H1 (cell line): ENCODE data around the gene ZNHIT3. TPM values are rescaled to one million over a fixed set of nuclear protein-coding genes. Genes with fewer than 3 reads are reported as not detected.

Source experiments
- CTCF ChIA-PET: fragments of 300-600 bp; sonication (Branson Sonifier 250); formaldehyde crosslinking; loops from one replicate; lab custom pipeline; 2021; ENCODE audit not compliant: partially characterized antibody; lab: Charles Lee
- POLR2A ChIA-PET: fragments of 300-600 bp; sonication (Branson Sonifier 250); formaldehyde crosslinking; loops from one replicate; lab custom pipeline; 2021; ENCODE audit warnings: inconsistent platforms; ENCODE audit not compliant: partially characterized antibody; lab: Charles Lee
- DNase-seq, 2 experiments: peaks; one replicate each; pipeline versions ENCODE4 v3.0.0 to v3.0.0-alpha.2; 2010 to 2022; ENCODE audit warnings: low spot score in 2 of 2, low read depth in 1 of 2, mixed read lengths in 1 of 2
- FAIRE-seq: peaks from 2 replicates; lab custom pipeline; 2011; peaks lifted over from hg19 to GRCh38; lab: Jason Lieb, UNC
- H2AFZ ChIP-seq: 2 replicates; pipeline ENCODE4 v1.8.1; 2012; ENCODE audit warnings: low read length, inconsistent platforms
- H2AK5ac ChIP-seq: 2 replicates; pipeline ENCODE4 v1.6.1; 2013; ENCODE audit warnings: low read depth, low read length
- H2BK120ac ChIP-seq: replicated peaks from 2 replicates; pipeline ENCODE3; 2013; ENCODE audit warnings: low read depth, low read length, inconsistent platforms
- H2BK12ac ChIP-seq: 2 replicates; pipeline ENCODE4 v1.6.1; 2013; ENCODE audit warnings: low read depth, low read length
- H2BK15ac ChIP-seq: 2 replicates; pipeline ENCODE4 v1.6.1; 2013; ENCODE audit warnings: low read length
- H2BK20ac ChIP-seq: 2 replicates; pipeline ENCODE4 v1.6.1; 2013; ENCODE audit warnings: low read length
- H2BK5ac ChIP-seq: 2 replicates; pipeline ENCODE4 v1.6.1; 2013; ENCODE audit warnings: low read depth, low read length
- H3K14ac ChIP-seq: 2 replicates; pipeline ENCODE4 v1.6.1; 2013; ENCODE audit warnings: inconsistent platforms; ENCODE audit not compliant: insufficient read length
- H3K18ac ChIP-seq: 2 replicates; pipeline ENCODE4 v1.6.1; 2013; ENCODE audit warnings: low read length; ENCODE audit errors: extremely low read depth
- H3K23ac ChIP-seq: 2 replicates; pipeline ENCODE4 v1.6.1; 2013; ENCODE audit warnings: inconsistent platforms; ENCODE audit not compliant: insufficient read length
- H3K23me2 ChIP-seq: 2 replicates; pipeline ENCODE4 v1.6.1; 2013; ENCODE audit warnings: low read depth, low read length
- H3K27ac ChIP-seq: 2 replicates; pipeline ENCODE4 v1.6.1; 2011; ENCODE audit warnings: low read depth, low read length, inconsistent platforms
- H3K27me3 ChIP-seq, 4 experiments: replicated peaks in 1 of 4; 1 replicate in 1 of 4; 2 replicates in 3 of 4; pipeline versions ENCODE4 v1.6.1 to v1.8.1; 2011 to 2013; ENCODE audit warnings: low read length in 3 of 4, mild to moderate bottlenecking in 3 of 4, inconsistent platforms in 2 of 4, mixed read lengths in 2 of 4, moderate library complexity in 1 of 4; ENCODE audit not compliant: control insufficient read depth in 3 of 4, insufficient read depth in 3 of 4; ENCODE audit errors: extremely low read depth in 1 of 4
- H3K36me3 ChIP-seq, 4 experiments: 2 replicates each; pipeline versions ENCODE4 v1.6.1 to v1.8.1; 2011 to 2013; ENCODE audit warnings: mild to moderate bottlenecking in 4 of 4, low read length in 3 of 4, moderate library complexity in 2 of 4, control low read depth in 1 of 4, inconsistent platforms in 1 of 4; ENCODE audit not compliant: insufficient read depth in 4 of 4, control insufficient read depth in 2 of 4
- H3K4ac ChIP-seq: replicated peaks from 2 replicates; pipeline ENCODE3; 2013; ENCODE audit warnings: low read length, low read depth, mixed read lengths, inconsistent platforms; ENCODE audit not compliant: insufficient read length
- H3K4me1 ChIP-seq, 4 experiments: replicated peaks in 1 of 4; 1 replicate in 1 of 4; 2 replicates in 3 of 4; pipeline versions ENCODE4 v1.6.1 to v1.8.1; 2011 to 2013; ENCODE audit warnings: low read length in 3 of 4, inconsistent platforms in 2 of 4, mixed read lengths in 1 of 4; ENCODE audit not compliant: insufficient read depth in 4 of 4, control insufficient read depth in 3 of 4
- H3K4me2 ChIP-seq, 2 experiments: 2 replicates each; pipeline versions ENCODE4 v1.6.1 to v1.8.1; 2011 to 2013; ENCODE audit warnings: low read depth in 2 of 2, low read length in 2 of 2, control low read depth in 1 of 2, inconsistent platforms in 1 of 2, mild to moderate bottlenecking in 1 of 2; ENCODE audit not compliant: insufficient read depth in 1 of 2
- H3K4me3 ChIP-seq, 4 experiments: fragments of 200-600, 300-600 bp in 1 of 4; sonication (generic), shearing (Covaris generic), sonication (Bioruptor Twin) in 1 of 4; 2 replicates each; pipeline versions ENCODE4 v1.5.1 to v1.8.1; 2011 to 2016; ENCODE audit warnings: low read length in 4 of 4, low read depth in 3 of 4, control low read depth in 2 of 4, inconsistent platforms in 2 of 4, mild to moderate bottlenecking in 2 of 4, mixed read lengths in 1 of 4, moderate library complexity in 1 of 4; ENCODE audit not compliant: insufficient read depth in 2 of 4; ENCODE audit errors: extremely low read depth in 1 of 4
- H3K56ac ChIP-seq: replicated peaks from 2 replicates; pipeline ENCODE3; 2013; ENCODE audit warnings: low read depth, mild to moderate bottlenecking, mixed read lengths, low read length, inconsistent platforms; ENCODE audit not compliant: insufficient read length
- H3K79me1 ChIP-seq: 2 replicates; pipeline ENCODE4 v1.6.1; 2013; ENCODE audit warnings: low read depth, low read length, control low read depth
- H3K79me2 ChIP-seq, 2 experiments: 2 replicates each; pipeline versions ENCODE4 v1.6.1 to v1.8.1; 2012 to 2013; ENCODE audit warnings: low read length in 2 of 2, mild to moderate bottlenecking in 2 of 2, inconsistent platforms in 1 of 2; ENCODE audit not compliant: insufficient read depth in 2 of 2, control insufficient read depth in 1 of 2
- H3K9ac ChIP-seq, 4 experiments: replicated peaks in 1 of 4; 1 replicate in 1 of 4; 2 replicates in 3 of 4; pipeline versions ENCODE4 v1.6.1 to v1.8.1; 2011 to 2013; ENCODE audit warnings: low read depth in 3 of 4, low read length in 3 of 4, control low read depth in 2 of 4, mild to moderate bottlenecking in 2 of 4, moderate library complexity in 2 of 4, inconsistent platforms in 1 of 4; ENCODE audit errors: extremely low read depth in 1 of 4
- H3K9me3 ChIP-seq, 2 experiments: 2 replicates each; pipeline versions ENCODE4 v1.6.1 to v1.8.1; 2012 to 2013; ENCODE audit warnings: mild to moderate bottlenecking in 2 of 2, moderate library complexity in 2 of 2, control low read depth in 1 of 2, inconsistent platforms in 1 of 2, low read depth in 1 of 2, low read length in 1 of 2, mixed read lengths in 1 of 2; ENCODE audit not compliant: insufficient read depth in 2 of 2
- H4K20me1 ChIP-seq, 2 experiments: replicated peaks in 1 of 2; 2 replicates each; pipeline versions ENCODE3 to v1.8.1; 2011 to 2013; ENCODE audit warnings: inconsistent platforms in 2 of 2, low read length in 2 of 2, mild to moderate bottlenecking in 1 of 2; ENCODE audit not compliant: insufficient read depth in 2 of 2, control insufficient read depth in 1 of 2
- H4K5ac ChIP-seq: 2 replicates; pipeline ENCODE4 v1.6.1; 2013; ENCODE audit warnings: low read length, low read depth, mixed read lengths, inconsistent platforms; ENCODE audit not compliant: insufficient read length
- H4K8ac ChIP-seq: 2 replicates; pipeline ENCODE4 v1.8.0; 2013; ENCODE audit warnings: mild to moderate bottlenecking, moderate library complexity, low read length, inconsistent platforms; ENCODE audit not compliant: insufficient read depth; ENCODE audit errors: extremely low read depth
- H4K91ac ChIP-seq: replicated peaks from 2 replicates; pipeline ENCODE3; 2013; ENCODE audit warnings: low read length, mixed read lengths, inconsistent platforms; ENCODE audit not compliant: insufficient read length
- CTBP2 ChIP-seq: IDR thresholded peaks from 2 replicates; pipeline ENCODE4 v1.7.0; 2011; ENCODE audit warnings: borderline replicate concordance, mild to moderate bottlenecking, moderate library complexity, mixed read lengths, low read length; ENCODE audit not compliant: insufficient read depth, insufficient read length
- FOSL1 ChIP-seq: IDR thresholded peaks from 2 replicates; pipeline ENCODE4 v1.6.1; 2011; ENCODE audit warnings: mild to moderate bottlenecking, low read depth, low read length, moderate library complexity; ENCODE audit not compliant: insufficient read depth
- KDM4A ChIP-seq: IDR thresholded peaks from one replicate; pipeline ENCODE4 v1.7.1; 2012; ENCODE audit warnings: low read depth, mild to moderate bottlenecking, moderate library complexity, low read length, inconsistent platforms; ENCODE audit not compliant: severe bottlenecking
- MAFK ChIP-seq: IDR thresholded peaks from 2 replicates; pipeline ENCODE4 v1.6.1; 2012; ENCODE audit warnings: low read depth, mild to moderate bottlenecking, improper control_type of control experiment, low read length
- POU5F1 ChIP-seq: IDR thresholded peaks from 2 replicates; pipeline ENCODE4 v1.6.1; 2011; ENCODE audit warnings: low read depth, mild to moderate bottlenecking, low read length, moderate library complexity
- RXRA ChIP-seq: IDR thresholded peaks from 2 replicates; pipeline ENCODE4 v1.6.1; 2011; ENCODE audit warnings: low read depth, mild to moderate bottlenecking, low read length, moderate library complexity; ENCODE audit not compliant: insufficient read depth
- SP1 ChIP-seq: IDR thresholded peaks from 2 replicates; pipeline ENCODE4 v1.6.1; 2011; ENCODE audit warnings: low read depth, low read length
- TAF7 ChIP-seq: optimal IDR thresholded peaks from 2 replicates; pipeline ENCODE3; 2011; ENCODE audit warnings: low read depth, mild to moderate bottlenecking, inconsistent platforms, low read length, moderate library complexity, borderline replicate concordance
- TBP ChIP-seq: IDR thresholded peaks from 2 replicates; pipeline ENCODE4 v1.6.1; 2011; ENCODE audit warnings: low read depth, low read length, improper control_type of control experiment
- polyA plus RNA-seq, 7 experiments: library from polyadenylated mRNA; depleted of rRNA in 3 of 7; stranded (reverse) in 5 of 7; unstranded in 2 of 7; fragments of >200 nt in 5 of 7; fragments of 200-250 nt in 2 of 7; gene quantifications; 1 replicate in 5 of 7; 2 replicates in 1 of 7; 4 replicates in 1 of 7; pipeline versions ENCODE4 v1.2.1 to v1.2.3, GENCODE V29; 2011 to 2013; ENCODE audit warnings: missing spikeins in 2 of 7, mixed read lengths in 2 of 7
- total RNA-seq: library from RNA; stranded (reverse); fragmentation: NEBNext Ultra II Directional; extraction: Animal tissue kit (Norgen Biotek cat#: 25700); gene quantifications from 2 replicates; pipeline ENCODE4 v1.2.1, GENCODE V29; 2021
- TF ChIP-seq, protein P1 (sequence below): IDR thresholded peaks from 2 replicates; pipeline ENCODE4 v1.6.1; 2012; ENCODE audit warnings: inconsistent platforms
- TF ChIP-seq, protein P2 (sequence below): IDR thresholded peaks from 2 replicates; pipeline ENCODE4 v1.6.1; 2012; ENCODE audit warnings: inconsistent platforms
- TF ChIP-seq, protein P3 (sequence below): IDR thresholded peaks from 2 replicates; pipeline ENCODE4 v1.6.1; 2012; ENCODE audit warnings: low read length, inconsistent platforms

The ZNHIT3 gene
- total and polyA plus RNA-seq, 2 of the 8 experiments (the other 6 are each of a cell fraction or from before 2014, with no cell fraction given) = 59.1 to 147 TPM

DNA sequence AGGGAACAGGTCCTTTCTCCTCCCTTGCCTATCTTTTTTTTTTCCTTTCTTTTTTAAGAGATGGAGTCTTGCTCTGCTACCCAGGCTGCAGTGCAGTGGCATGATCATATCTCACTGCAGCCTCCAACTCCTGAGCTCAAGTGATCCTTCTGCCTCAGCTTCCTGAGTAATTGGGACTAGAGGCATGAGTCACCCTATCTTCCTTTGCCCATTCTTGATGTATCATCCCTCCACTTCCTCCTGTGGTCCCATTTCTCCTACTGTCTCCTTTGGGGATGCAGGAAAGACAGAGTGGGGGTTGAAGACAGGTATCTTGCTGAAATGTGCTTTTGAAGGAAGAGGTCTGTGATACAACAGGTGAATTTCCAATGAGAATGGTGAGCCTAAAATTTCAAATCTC, 42.6 kb downstream of the ZNHIT3 start:
- H4K20me1 ChIP-seq = peaks cover 6 to 8% of the 10 kb centered on the region in 2 experiments
- H3K9me3 ChIP-seq = no peaks in the 10 kb centered on the region
- H3K4me1 ChIP-seq = peaks cover 3 to 6% (median 5%) of the 10 kb centered on the region in 4 experiments; a peak in 4 of 7 replicates
- no peak for DNase-seq
- no peak overlapping the region for H2AFZ ChIP-seq
- CTCF ChIA-PET = interaction anchor here (0.6 kb wide), 1 partner anchor 644 kb away, joined by 4 read pairs; no protein-coding TSS in a partner anchor
- no peak overlapping the region for H3K4me3 ChIP-seq
- H3K23ac ChIP-seq = no peak overlapping the region
- H3K18ac ChIP-seq = no peak overlapping the region
- no peak overlapping the region for H3K27ac ChIP-seq
- no peak overlapping the region for H4K8ac ChIP-seq
- H2BK15ac ChIP-seq = no peak overlapping the region
- H3K79me1 ChIP-seq = peaks cover 6% of the 10 kb centered on the region; the same call in 1 of the 2 replicates
- no peak overlapping the region for H3K4ac ChIP-seq
- peaks cover 60 to 84% (median 77%) of the 10 kb centered on the region in 4 experiments for H3K36me3 ChIP-seq
- H3K14ac ChIP-seq = no peak overlapping the region
- no peak overlapping the region for H2AK5ac ChIP-seq
- H4K91ac ChIP-seq = no peak overlapping the region
- H3K9ac ChIP-seq = no peak overlapping the region
- H2BK120ac ChIP-seq = no peak overlapping the region
- H2BK20ac ChIP-seq = no peak overlapping the region
- H3K27me3 ChIP-seq = no peaks in the 10 kb centered on the region
- FAIRE-seq = no peak
- no peak overlapping the region for H4K5ac ChIP-seq
- H2BK5ac ChIP-seq = no peak overlapping the region
- H3K4me2 ChIP-seq = no peak overlapping the region
- POLR2A ChIA-PET = interaction anchor here (0.8 to 7.7 kb wide), 6 partner anchors 8 to 28 kb away, joined by 4 to 89 read pairs (median 8); no protein-coding TSS in a partner anchor
- H3K79me2 ChIP-seq = peaks cover 0 to 28% of the 10 kb centered on the region in 2 experiments; a peak in 3 of 4 replicates
- peaks cover 5% of the 10 kb centered on the region for H3K23me2 ChIP-seq
- H3K56ac ChIP-seq = no peak overlapping the region
- no peak overlapping the region for H2BK12ac ChIP-seq
- TF ChIP-seq TAF7 (no peak), FOSL1 (no peak), MAFK (no peak), POU5F1 (no peak), SP1 (no peak), TBP (no peak), RXRA (no peak), CTBP2 (no peak), KDM4A (no peak)
- TF ChIP-seq, protein P1, sequence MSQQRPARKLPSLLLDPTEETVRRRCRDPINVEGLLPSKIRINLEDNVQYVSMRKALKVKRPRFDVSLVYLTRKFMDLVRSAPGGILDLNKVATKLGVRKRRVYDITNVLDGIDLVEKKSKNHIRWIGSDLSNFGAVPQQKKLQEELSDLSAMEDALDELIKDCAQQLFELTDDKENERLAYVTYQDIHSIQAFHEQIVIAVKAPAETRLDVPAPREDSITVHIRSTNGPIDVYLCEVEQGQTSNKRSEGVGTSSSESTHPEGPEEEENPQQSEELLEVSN = no peak
- TF ChIP-seq, protein P2, sequence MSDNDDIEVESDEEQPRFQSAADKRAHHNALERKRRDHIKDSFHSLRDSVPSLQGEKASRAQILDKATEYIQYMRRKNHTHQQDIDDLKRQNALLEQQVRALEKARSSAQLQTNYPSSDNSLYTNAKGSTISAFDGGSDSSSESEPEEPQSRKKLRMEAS = no peak
- TF ChIP-seq, protein P3, sequence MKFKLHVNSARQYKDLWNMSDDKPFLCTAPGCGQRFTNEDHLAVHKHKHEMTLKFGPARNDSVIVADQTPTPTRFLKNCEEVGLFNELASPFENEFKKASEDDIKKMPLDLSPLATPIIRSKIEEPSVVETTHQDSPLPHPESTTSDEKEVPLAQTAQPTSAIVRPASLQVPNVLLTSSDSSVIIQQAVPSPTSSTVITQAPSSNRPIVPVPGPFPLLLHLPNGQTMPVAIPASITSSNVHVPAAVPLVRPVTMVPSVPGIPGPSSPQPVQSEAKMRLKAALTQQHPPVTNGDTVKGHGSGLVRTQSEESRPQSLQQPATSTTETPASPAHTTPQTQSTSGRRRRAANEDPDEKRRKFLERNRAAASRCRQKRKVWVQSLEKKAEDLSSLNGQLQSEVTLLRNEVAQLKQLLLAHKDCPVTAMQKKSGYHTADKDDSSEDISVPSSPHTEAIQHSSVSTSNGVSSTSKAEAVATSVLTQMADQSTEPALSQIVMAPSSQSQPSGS = no peak
